H1 (cell line): ENCODE measurements around the gene EXO1. TPM values are rescaled to one million over a fixed set of nuclear protein-coding genes. Genes with fewer than 3 reads are reported as not detected.

Experiments
- CTCF ChIA-PET: fragments of 300-600 bp; sonication (Branson Sonifier 250); formaldehyde crosslinking; loops from one replicate; lab custom pipeline; 2021; ENCODE audit not compliant: partially characterized antibody; lab: Charles Lee
- POLR2A ChIA-PET: fragments of 300-600 bp; sonication (Branson Sonifier 250); formaldehyde crosslinking; loops from one replicate; lab custom pipeline; 2021; ENCODE audit warnings: inconsistent platforms; ENCODE audit not compliant: partially characterized antibody; lab: Charles Lee
- DNase-seq, 2 experiments: peaks; one replicate each; pipeline versions ENCODE4 v3.0.0 to v3.0.0-alpha.2; 2010 to 2022; ENCODE audit warnings: low spot score in 2 of 2, low read depth in 1 of 2, mixed read lengths in 1 of 2
- FAIRE-seq: peaks from 2 replicates; lab custom pipeline; 2011; peaks lifted over from hg19 to GRCh38; lab: Jason Lieb, UNC
- H2AFZ ChIP-seq: 2 replicates; pipeline ENCODE4 v1.8.1; 2012; ENCODE audit warnings: low read length, inconsistent platforms
- H2AK5ac ChIP-seq: 2 replicates; pipeline ENCODE4 v1.6.1; 2013; ENCODE audit warnings: low read depth, low read length
- H2BK120ac ChIP-seq: replicated peaks from 2 replicates; pipeline ENCODE3; 2013; ENCODE audit warnings: low read depth, low read length, inconsistent platforms
- H2BK12ac ChIP-seq: 2 replicates; pipeline ENCODE4 v1.6.1; 2013; ENCODE audit warnings: low read depth, low read length
- H2BK15ac ChIP-seq: 2 replicates; pipeline ENCODE4 v1.6.1; 2013; ENCODE audit warnings: low read length
- H2BK20ac ChIP-seq: 2 replicates; pipeline ENCODE4 v1.6.1; 2013; ENCODE audit warnings: low read length
- H2BK5ac ChIP-seq: 2 replicates; pipeline ENCODE4 v1.6.1; 2013; ENCODE audit warnings: low read depth, low read length
- H3K14ac ChIP-seq: 2 replicates; pipeline ENCODE4 v1.6.1; 2013; ENCODE audit warnings: inconsistent platforms; ENCODE audit not compliant: insufficient read length
- H3K18ac ChIP-seq: 2 replicates; pipeline ENCODE4 v1.6.1; 2013; ENCODE audit warnings: low read length; ENCODE audit errors: extremely low read depth
- H3K23ac ChIP-seq: 2 replicates; pipeline ENCODE4 v1.6.1; 2013; ENCODE audit warnings: inconsistent platforms; ENCODE audit not compliant: insufficient read length
- H3K23me2 ChIP-seq: 2 replicates; pipeline ENCODE4 v1.6.1; 2013; ENCODE audit warnings: low read depth, low read length
- H3K27ac ChIP-seq: 2 replicates; pipeline ENCODE4 v1.6.1; 2011; ENCODE audit warnings: low read depth, low read length, inconsistent platforms
- H3K27me3 ChIP-seq, 4 experiments: replicated peaks in 1 of 4; 1 replicate in 1 of 4; 2 replicates in 3 of 4; pipeline versions ENCODE4 v1.6.1 to v1.8.1; 2011 to 2013; ENCODE audit warnings: low read length in 3 of 4, mild to moderate bottlenecking in 3 of 4, inconsistent platforms in 2 of 4, mixed read lengths in 2 of 4, moderate library complexity in 1 of 4; ENCODE audit not compliant: control insufficient read depth in 3 of 4, insufficient read depth in 3 of 4; ENCODE audit errors: extremely low read depth in 1 of 4
- H3K36me3 ChIP-seq, 4 experiments: 2 replicates each; pipeline versions ENCODE4 v1.6.1 to v1.8.1; 2011 to 2013; ENCODE audit warnings: mild to moderate bottlenecking in 4 of 4, low read length in 3 of 4, moderate library complexity in 2 of 4, control low read depth in 1 of 4, inconsistent platforms in 1 of 4; ENCODE audit not compliant: insufficient read depth in 4 of 4, control insufficient read depth in 2 of 4
- H3K4ac ChIP-seq: replicated peaks from 2 replicates; pipeline ENCODE3; 2013; ENCODE audit warnings: low read length, low read depth, mixed read lengths, inconsistent platforms; ENCODE audit not compliant: insufficient read length
- H3K4me1 ChIP-seq, 4 experiments: replicated peaks in 1 of 4; 1 replicate in 1 of 4; 2 replicates in 3 of 4; pipeline versions ENCODE4 v1.6.1 to v1.8.1; 2011 to 2013; ENCODE audit warnings: low read length in 3 of 4, inconsistent platforms in 2 of 4, mixed read lengths in 1 of 4; ENCODE audit not compliant: insufficient read depth in 4 of 4, control insufficient read depth in 3 of 4
- H3K4me2 ChIP-seq, 2 experiments: 2 replicates each; pipeline versions ENCODE4 v1.6.1 to v1.8.1; 2011 to 2013; ENCODE audit warnings: low read depth in 2 of 2, low read length in 2 of 2, control low read depth in 1 of 2, inconsistent platforms in 1 of 2, mild to moderate bottlenecking in 1 of 2; ENCODE audit not compliant: insufficient read depth in 1 of 2
- H3K4me3 ChIP-seq, 4 experiments: fragments of 200-600, 300-600 bp in 1 of 4; sonication (generic), shearing (Covaris generic), sonication (Bioruptor Twin) in 1 of 4; 2 replicates each; pipeline versions ENCODE4 v1.5.1 to v1.8.1; 2011 to 2016; ENCODE audit warnings: low read length in 4 of 4, low read depth in 3 of 4, control low read depth in 2 of 4, inconsistent platforms in 2 of 4, mild to moderate bottlenecking in 2 of 4, mixed read lengths in 1 of 4, moderate library complexity in 1 of 4; ENCODE audit not compliant: insufficient read depth in 2 of 4; ENCODE audit errors: extremely low read depth in 1 of 4
- H3K56ac ChIP-seq: replicated peaks from 2 replicates; pipeline ENCODE3; 2013; ENCODE audit warnings: low read depth, mild to moderate bottlenecking, mixed read lengths, low read length, inconsistent platforms; ENCODE audit not compliant: insufficient read length
- H3K79me1 ChIP-seq: 2 replicates; pipeline ENCODE4 v1.6.1; 2013; ENCODE audit warnings: low read depth, low read length, control low read depth
- H3K79me2 ChIP-seq, 2 experiments: 2 replicates each; pipeline versions ENCODE4 v1.6.1 to v1.8.1; 2012 to 2013; ENCODE audit warnings: low read length in 2 of 2, mild to moderate bottlenecking in 2 of 2, inconsistent platforms in 1 of 2; ENCODE audit not compliant: insufficient read depth in 2 of 2, control insufficient read depth in 1 of 2
- H3K9ac ChIP-seq, 4 experiments: replicated peaks in 1 of 4; 1 replicate in 1 of 4; 2 replicates in 3 of 4; pipeline versions ENCODE4 v1.6.1 to v1.8.1; 2011 to 2013; ENCODE audit warnings: low read depth in 3 of 4, low read length in 3 of 4, control low read depth in 2 of 4, mild to moderate bottlenecking in 2 of 4, moderate library complexity in 2 of 4, inconsistent platforms in 1 of 4; ENCODE audit errors: extremely low read depth in 1 of 4
- H3K9me3 ChIP-seq, 2 experiments: 2 replicates each; pipeline versions ENCODE4 v1.6.1 to v1.8.1; 2012 to 2013; ENCODE audit warnings: mild to moderate bottlenecking in 2 of 2, moderate library complexity in 2 of 2, control low read depth in 1 of 2, inconsistent platforms in 1 of 2, low read depth in 1 of 2, low read length in 1 of 2, mixed read lengths in 1 of 2; ENCODE audit not compliant: insufficient read depth in 2 of 2
- H4K20me1 ChIP-seq, 2 experiments: replicated peaks in 1 of 2; 2 replicates each; pipeline versions ENCODE3 to v1.8.1; 2011 to 2013; ENCODE audit warnings: inconsistent platforms in 2 of 2, low read length in 2 of 2, mild to moderate bottlenecking in 1 of 2; ENCODE audit not compliant: insufficient read depth in 2 of 2, control insufficient read depth in 1 of 2
- H4K5ac ChIP-seq: 2 replicates; pipeline ENCODE4 v1.6.1; 2013; ENCODE audit warnings: low read length, low read depth, mixed read lengths, inconsistent platforms; ENCODE audit not compliant: insufficient read length
- H4K8ac ChIP-seq: 2 replicates; pipeline ENCODE4 v1.8.0; 2013; ENCODE audit warnings: mild to moderate bottlenecking, moderate library complexity, low read length, inconsistent platforms; ENCODE audit not compliant: insufficient read depth; ENCODE audit errors: extremely low read depth
- H4K91ac ChIP-seq: replicated peaks from 2 replicates; pipeline ENCODE3; 2013; ENCODE audit warnings: low read length, mixed read lengths, inconsistent platforms; ENCODE audit not compliant: insufficient read length
- BRCA1 ChIP-seq: IDR thresholded peaks from 2 replicates; pipeline ENCODE4 v1.6.1; 2012; ENCODE audit warnings: low read depth, low read length, improper control_type of control experiment
- POU5F1 ChIP-seq: IDR thresholded peaks from 2 replicates; pipeline ENCODE4 v1.6.1; 2011; ENCODE audit warnings: low read depth, mild to moderate bottlenecking, low read length, moderate library complexity
- RAD21 ChIP-seq, 2 experiments: IDR thresholded peaks in 1 of 2; conservative IDR thresholded peaks in 1 of 2; 2 replicates each; pipeline ENCODE4 v1.6.1; 2011; ENCODE audit warnings: low read depth in 2 of 2, low read length in 2 of 2, improper control_type of control experiment in 1 of 2, inconsistent platforms in 1 of 2, mild to moderate bottlenecking in 1 of 2, moderate library complexity in 1 of 2
- SP4 ChIP-seq: IDR thresholded peaks from 2 replicates; pipeline ENCODE4 v1.6.1; 2012; ENCODE audit warnings: low read length, inconsistent platforms
- TCF12 ChIP-seq: IDR thresholded peaks from 2 replicates; pipeline ENCODE4 v1.6.1; 2011; ENCODE audit warnings: low read depth, mild to moderate bottlenecking, low read length
- WGBS, 2 experiments: shearing (Covaris generic) in 1 of 2; methylation state at CpG; one replicate each; pipeline versions ENCODE4 v1.1.6 to v1.1.7; 2013 to 2015; ENCODE audit warnings: low lambda C conversion rate in 2 of 2, mixed read lengths in 2 of 2, inconsistent platforms in 1 of 2, low coverage in 1 of 2, missing lambda C conversion rate in 1 of 2; ENCODE audit not compliant: insufficient replicate concordance in 2 of 2, insufficient coverage in 1 of 2, insufficient read length in 1 of 2; ENCODE audit errors: extremely low coverage in 1 of 2, missing lambda C conversion rate in 1 of 2; 5-methylcytosine and 5-hydroxymethylcytosine counted together
- polyA plus RNA-seq, 7 experiments: library from polyadenylated mRNA; depleted of rRNA in 3 of 7; stranded (reverse) in 5 of 7; unstranded in 2 of 7; fragments of >200 nt in 5 of 7; fragments of 200-250 nt in 2 of 7; gene quantifications; 1 replicate in 5 of 7; 2 replicates in 1 of 7; 4 replicates in 1 of 7; pipeline versions ENCODE4 v1.2.1 to v1.2.3, GENCODE V29; 2011 to 2013; ENCODE audit warnings: missing spikeins in 2 of 7, mixed read lengths in 2 of 7
- total RNA-seq: library from RNA; stranded (reverse); fragmentation: NEBNext Ultra II Directional; extraction: Animal tissue kit (Norgen Biotek cat#: 25700); gene quantifications from 2 replicates; pipeline ENCODE4 v1.2.1, GENCODE V29; 2021

Gene EXO1
- total and polyA plus RNA-seq, 2 of the 8 experiments (the other 6 are each of a cell fraction or from before 2014, with no cell fraction given) = 9.2 to 43.0 TPM

DNA sequence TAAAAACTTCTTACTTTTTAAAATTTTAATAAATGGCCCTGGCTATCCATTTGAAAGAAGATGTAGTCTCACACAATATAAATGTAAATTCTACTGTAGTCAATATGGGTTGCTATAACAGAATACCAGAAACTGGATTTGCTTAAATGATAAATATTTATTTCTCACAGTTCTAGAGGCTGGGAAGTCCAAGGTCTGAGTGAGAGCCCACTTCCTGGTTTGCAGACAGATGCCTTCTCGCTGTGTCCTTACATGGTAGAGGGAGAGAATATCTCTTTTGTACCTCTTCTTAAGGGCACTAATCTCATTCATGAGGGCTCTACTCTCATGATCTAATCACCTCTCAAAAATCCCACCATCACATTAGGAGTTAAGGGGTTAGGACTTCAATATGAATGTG, 35.2 kb downstream of the EXO1 start:
- no peak overlapping the region for H3K23ac ChIP-seq
- H3K27ac ChIP-seq = no peak overlapping the region
- 100% methylated on average over 1 of the region's 1 CpG; no CpG with 5 or more reads in 1 of the 2 experiments for WGBS, 2 experiments
- no peaks in the 10 kb centered on the region; a peak in 1 of 4 replicates for H3K79me2 ChIP-seq
- H2AFZ ChIP-seq = no peak overlapping the region
- no peak overlapping the region for H4K5ac ChIP-seq
- no peaks in the 10 kb centered on the region for H3K4me1 ChIP-seq
- H2BK5ac ChIP-seq = no peak overlapping the region
- no peak overlapping the region for H4K8ac ChIP-seq
- no peak overlapping the region for H4K91ac ChIP-seq
- no peak overlapping the region for H2BK12ac ChIP-seq
- H2BK20ac ChIP-seq = no peak overlapping the region
- H2BK15ac ChIP-seq = no peak overlapping the region
- no peak overlapping the region for H2AK5ac ChIP-seq
- no peak overlapping the region for H3K18ac ChIP-seq
- H3K9me3 ChIP-seq = no peaks in the 10 kb centered on the region
- ChIA-PET CTCF (no interaction called here), POLR2A (interaction anchor here (1.0 kb wide), 1 partner anchor 9 kb away, joined by 5 read pairs; no protein-coding TSS in a partner anchor)
- no peak overlapping the region for H3K9ac ChIP-seq
- no peak overlapping the region for H3K4me3 ChIP-seq
- H3K14ac ChIP-seq = no peak overlapping the region
- H3K23me2 ChIP-seq = no peaks in the 10 kb centered on the region
- DNase-seq (no peak), FAIRE-seq (no peak)
- no peaks in the 10 kb centered on the region for H3K79me1 ChIP-seq
- no peak overlapping the region for H3K4me2 ChIP-seq
- no peaks in the 10 kb centered on the region for H3K27me3 ChIP-seq
- peaks cover 0 to 2% of the 10 kb centered on the region in 2 experiments for H4K20me1 ChIP-seq
- no peak overlapping the region for H3K4ac ChIP-seq
- no peak overlapping the region for H3K56ac ChIP-seq
- peaks cover 7 to 74% (median 16%) of the 10 kb centered on the region in 4 experiments for H3K36me3 ChIP-seq
- no peak overlapping the region for H2BK120ac ChIP-seq
- no peak for TF ChIP-seq SP4
- no peak for TF ChIP-seq TCF12
- no peak for TF ChIP-seq RAD21 (IDR thresholded peaks at IDR 0.05 in 1 of 2, conservative IDR thresholded peaks at IDR 0.05 in 1 of 2; ENCODE audit: low read depth in 2 of 2, low read length in 2 of 2)
- TF ChIP-seq BRCA1 = no peak
- TF ChIP-seq POU5F1 = no peak
